Muscle of leg (tissue), 11 donors: ENCODE measurements around the gene ADCYAP1R1. TPM values are rescaled to one million over a fixed set of nuclear protein-coding genes. Genes with fewer than 3 reads are reported as not detected.
A peak's percentile ranks its signal among the peaks of the same experiment; 100 is the strongest.

Experiments
- DNase-seq: peaks from one replicate; pipeline ENCODE4 v3.0.0; 2013
- H3K27ac ChIP-seq: one replicate; pipeline ENCODE4 v1.5.1; 2013; ENCODE audit warnings: mild to moderate bottlenecking, low read length, control low read depth
- H3K27me3 ChIP-seq: one replicate; pipeline ENCODE4 v1.6.1; 2013; ENCODE audit warnings: low read length; ENCODE audit not compliant: control insufficient read depth, insufficient read depth
- H3K36me3 ChIP-seq: one replicate; pipeline ENCODE4 v1.6.1; 2013; ENCODE audit warnings: low read length; ENCODE audit not compliant: control insufficient read depth, insufficient read depth
- H3K4me1 ChIP-seq: one replicate; pipeline ENCODE4 v1.6.1; 2013; ENCODE audit warnings: low read length; ENCODE audit not compliant: control insufficient read depth, insufficient read depth
- H3K4me3 ChIP-seq: one replicate; pipeline ENCODE4 v1.5.1; 2013; ENCODE audit warnings: low read length, control low read depth
- H3K9me3 ChIP-seq: replicated peaks from 2 replicates; pipeline ENCODE4 v1.6.1; 2013; ENCODE audit warnings: low read depth, low read length; ENCODE audit not compliant: control insufficient read depth
- WGBS: methylation state at CpG from one replicate; pipeline ENCODE4 v1.1.5; 2013; ENCODE audit warnings: missing lambda C conversion rate; ENCODE audit not compliant: insufficient coverage; 5-methylcytosine and 5-hydroxymethylcytosine counted together
- polyA plus RNA-seq, 8 donors: library from polyadenylated mRNA; unstranded; fragments of 120-200 nt; gene quantifications; one replicate each; pipeline versions ENCODE4 v1.2.1 to v1.2.3, GENCODE V29; 2013; ENCODE audit warnings: inconsistent platforms in 1 of 8, low replicate concordance in 1 of 8; ENCODE audit not compliant: insufficient read length in 8 of 8, insufficient read depth in 1 of 8
- total RNA-seq: library from RNA; stranded (reverse); fragments of 120-200 nt; gene quantifications from one replicate; pipeline ENCODE4 v1.2.4, GENCODE V29; 2013

The ADCYAP1R1 gene
- total and polyA plus RNA-seq, 9 donors, result 5.5 to 10.8 (median 7.8) TPM

DNA sequence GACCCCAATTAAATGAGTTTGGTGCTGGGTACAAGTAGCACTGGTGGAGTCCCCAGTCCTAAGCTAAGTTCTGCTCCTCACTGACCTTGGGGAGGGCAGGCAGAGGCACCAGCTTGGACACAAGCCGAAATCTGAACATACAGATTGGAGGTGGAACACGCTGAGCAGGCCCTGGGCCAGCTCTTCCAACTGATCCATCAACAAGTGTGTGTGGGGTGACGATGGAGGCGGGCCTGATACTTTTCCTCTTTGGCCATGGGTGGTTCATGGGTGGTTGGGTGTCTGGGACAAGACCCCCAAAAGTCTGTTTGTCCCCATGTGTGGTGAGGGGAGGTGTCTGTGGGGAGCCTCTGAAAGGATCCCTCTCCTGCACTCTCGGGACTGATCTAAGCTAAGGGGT is 1.9 kb downstream of the ADCYAP1R1 start:
- peaks cover 32% of the 10 kb centered on the region for H3K27me3 ChIP-seq

DNA sequence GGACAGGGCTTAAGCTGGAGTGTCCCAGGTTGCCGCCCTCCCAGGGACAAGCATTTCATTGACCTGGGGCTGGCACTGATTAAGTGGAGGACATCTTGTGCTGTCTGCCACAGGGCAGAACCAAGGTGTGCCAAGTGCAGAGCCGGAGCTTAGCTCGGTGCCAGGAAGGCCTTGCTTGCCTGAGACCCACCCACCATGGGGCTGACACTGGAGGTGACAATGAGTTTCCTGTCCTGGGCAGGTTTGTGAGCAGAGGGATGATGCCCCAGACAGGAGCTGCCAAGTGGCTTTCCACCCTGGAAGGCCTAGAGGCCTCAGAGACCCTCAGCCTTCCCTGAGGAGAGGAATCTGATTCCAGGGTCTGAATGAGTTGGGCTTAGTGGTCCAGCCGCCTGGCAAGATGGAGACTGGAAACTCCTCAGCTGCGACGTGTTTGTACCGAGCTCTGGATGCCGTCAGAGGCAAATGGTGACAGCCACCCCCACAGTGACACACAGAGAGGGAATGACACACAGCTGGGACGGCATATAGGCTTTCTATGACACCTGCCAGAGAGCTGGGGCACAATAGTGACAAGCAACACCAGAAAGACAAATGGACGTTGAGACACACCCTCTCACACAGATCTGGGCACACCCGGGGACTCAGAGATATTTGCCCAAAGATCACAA is 2.6 kb downstream of the ADCYAP1R1 start:
- peaks cover 32% of the 10 kb centered on the region for H3K27me3 ChIP-seq
- no peak overlapping the region for H3K4me3 ChIP-seq
- H3K4me1 ChIP-seq, result peaks cover 39% of the 10 kb centered on the region
- 70% methylated on average over 8 of the region's 11 CpGs for WGBS
- H3K36me3 ChIP-seq, result no peaks in the 10 kb centered on the region
- peak; percentile 36 for DNase-seq
- H3K27ac ChIP-seq, result no peak overlapping the region
- no peaks in the 10 kb centered on the region for H3K9me3 ChIP-seq

More for the DNA sequence above, 1.9 kb downstream of the ADCYAP1R1 start:
- peak overlapping the region; percentile 52 for H3K4me3 ChIP-seq
- H3K36me3 ChIP-seq, result no peaks in the 10 kb centered on the region
- peaks cover 39% of the 10 kb centered on the region for H3K4me1 ChIP-seq
- no peak overlapping the region for H3K27ac ChIP-seq
- DNase-seq, result no peak
- no peaks in the 10 kb centered on the region for H3K9me3 ChIP-seq
- 86% methylated on average over 4 of the region's 5 CpGs for WGBS

DNA sequence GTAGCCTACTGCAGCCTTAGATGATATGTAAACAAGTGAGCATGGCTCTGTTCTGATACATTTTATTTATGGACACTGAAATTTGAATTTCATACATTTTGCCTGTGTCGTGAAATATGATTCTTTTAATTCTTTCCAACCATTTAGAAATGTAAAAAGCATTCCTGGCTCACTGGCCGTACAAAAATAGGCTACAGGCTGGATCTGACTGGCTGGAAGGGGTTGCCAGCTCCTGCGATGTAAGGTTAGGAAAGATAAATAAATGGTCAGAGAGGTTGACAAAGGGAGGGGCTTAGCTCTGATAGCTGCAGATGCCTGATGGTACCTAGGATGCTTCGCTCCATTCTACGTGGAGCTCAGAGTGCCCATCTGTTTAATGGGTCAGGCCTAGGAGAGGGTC is 3.4 kb downstream of the ADCYAP1R1 start:
- Histone ChIP-seq H3K36me3 (no peaks in the 10 kb centered on the region), H3K4me3 (no peak overlapping the region), H3K4me1 (peaks cover 39% of the 10 kb centered on the region), H3K27me3 (peaks cover 32% of the 10 kb centered on the region), H3K27ac (no peak overlapping the region), H3K9me3 (no peaks in the 10 kb centered on the region)
- 40% methylated on average over 1 of the region's 5 CpGs for WGBS
- peak; percentile 60 for DNase-seq

DNA sequence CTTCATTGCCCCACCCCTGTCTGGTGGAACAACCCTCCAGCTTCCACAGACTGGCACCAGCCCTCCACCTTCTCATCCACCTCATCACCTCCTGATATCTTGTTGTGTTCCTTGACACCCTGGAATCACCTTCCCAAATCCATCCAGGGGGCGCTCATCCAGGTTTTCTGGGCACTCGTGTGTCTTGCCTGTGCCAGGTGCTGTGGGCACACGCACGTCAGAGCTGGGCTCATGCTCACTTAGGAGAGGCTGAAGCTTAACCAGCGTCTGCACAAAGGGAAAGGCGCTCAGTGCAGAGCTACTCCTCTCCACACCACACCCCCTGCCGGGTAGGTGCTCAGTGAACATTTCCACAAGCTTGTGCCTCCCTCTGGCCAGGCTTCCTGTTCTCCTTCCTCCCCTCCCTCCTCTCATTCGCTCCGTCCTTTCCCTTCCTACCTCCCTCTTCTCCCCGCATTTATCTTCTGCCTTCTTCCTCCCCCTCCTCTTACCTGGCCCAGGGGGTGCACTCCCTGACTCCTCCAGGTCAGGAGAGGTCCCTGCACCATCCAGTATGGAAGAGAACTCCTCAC is 4.8 kb downstream of the ADCYAP1R1 start:
- Histone ChIP-seq H3K4me1 (peaks cover 36% of the 10 kb centered on the region), H3K9me3 (no peaks in the 10 kb centered on the region), H3K27me3 (peaks cover 22% of the 10 kb centered on the region), H3K36me3 (no peaks in the 10 kb centered on the region), H3K27ac (no peak overlapping the region), H3K4me3 (no peak overlapping the region)
- no peak for DNase-seq
- 59% methylated on average over 10 of the region's 10 CpGs for WGBS

DNA sequence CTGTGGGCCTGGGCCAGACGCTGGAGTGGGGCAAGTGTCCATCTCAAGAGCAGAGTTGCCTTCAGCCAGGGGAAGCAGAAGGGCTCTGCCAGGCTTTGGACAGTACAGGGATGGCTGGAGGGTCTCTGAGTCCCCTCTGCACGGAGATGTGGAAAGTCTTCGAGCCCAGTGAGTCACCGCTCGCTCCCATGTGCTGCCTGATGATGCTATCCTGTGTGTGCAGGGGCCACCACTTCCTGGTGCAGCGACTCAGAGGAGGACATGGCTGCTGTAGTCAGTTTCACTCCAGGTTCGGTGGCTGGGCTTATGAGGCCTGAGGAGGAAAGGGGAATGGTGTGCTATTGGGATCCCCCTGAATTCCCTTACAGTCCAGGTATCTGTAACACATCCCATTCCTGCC is 6.0 kb downstream of the ADCYAP1R1 start:
- DNase-seq, result no peak
- WGBS, result 61% methylated on average over 5 of the region's 7 CpGs
- H3K4me1 ChIP-seq, result peaks cover 29% of the 10 kb centered on the region
- no peaks in the 10 kb centered on the region for H3K36me3 ChIP-seq
- no peak overlapping the region for H3K4me3 ChIP-seq
- no peaks in the 10 kb centered on the region for H3K9me3 ChIP-seq
- H3K27ac ChIP-seq, result no peak overlapping the region
- H3K27me3 ChIP-seq, result peaks cover 14% of the 10 kb centered on the region

DNA sequence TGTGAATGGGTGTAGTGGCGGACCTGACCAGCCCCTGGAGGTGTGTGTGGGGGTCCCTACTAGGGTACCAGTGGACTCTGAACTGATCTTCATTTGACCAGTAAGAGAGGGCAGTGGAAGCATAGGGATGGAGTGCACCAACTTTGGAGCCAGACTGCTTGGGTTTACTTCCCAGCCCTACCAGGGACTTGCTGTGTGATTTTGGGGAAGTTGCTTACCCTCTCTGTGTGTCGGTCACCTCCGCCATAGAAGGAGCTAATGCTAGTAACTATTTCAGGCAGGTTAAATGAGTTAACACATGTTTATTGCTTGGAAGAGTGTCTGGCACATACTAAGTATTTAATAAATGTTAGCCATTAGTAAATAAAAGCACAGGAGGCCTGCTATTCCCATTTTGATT is 6.6 kb downstream of the ADCYAP1R1 start:
- H3K4me3 ChIP-seq, result no peak overlapping the region
- H3K9me3 ChIP-seq, result no peaks in the 10 kb centered on the region
- peaks cover 10% of the 10 kb centered on the region for H3K27me3 ChIP-seq
- H3K36me3 ChIP-seq, result no peaks in the 10 kb centered on the region
- no peak for DNase-seq
- 100% methylated on average over 1 of the region's 3 CpGs for WGBS
- H3K4me1 ChIP-seq, result peaks cover 23% of the 10 kb centered on the region
- no peak overlapping the region for H3K27ac ChIP-seq

DNA sequence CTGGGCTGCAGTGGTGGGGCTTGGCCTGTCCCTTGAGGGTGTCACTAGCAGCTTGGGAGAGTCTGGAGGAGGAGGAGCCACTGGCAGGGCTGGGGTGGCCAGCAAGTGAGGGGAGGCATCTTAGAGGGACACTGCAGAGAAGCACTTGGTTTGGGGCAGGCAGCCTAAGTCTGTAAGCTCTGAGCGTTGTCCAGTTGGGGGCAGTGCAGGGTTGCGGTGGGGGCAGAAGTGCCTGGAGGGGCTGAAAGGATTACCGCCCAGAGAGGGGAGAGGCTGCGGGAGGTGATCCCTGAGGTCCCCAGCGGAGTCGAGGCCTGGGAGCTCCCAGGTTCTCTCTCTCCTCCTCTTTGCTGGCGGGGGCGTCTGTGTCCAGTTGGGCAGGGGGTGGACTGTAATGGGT is 7.4 kb downstream of the ADCYAP1R1 start:
- WGBS, result 46% methylated on average over 7 of the region's 8 CpGs
- H3K4me3 ChIP-seq, result no peak overlapping the region
- no peaks in the 10 kb centered on the region for H3K36me3 ChIP-seq
- H3K4me1 ChIP-seq, result peaks cover 15% of the 10 kb centered on the region
- no peak overlapping the region for H3K27ac ChIP-seq
- H3K27me3 ChIP-seq, result peaks cover 5% of the 10 kb centered on the region
- no peaks in the 10 kb centered on the region for H3K9me3 ChIP-seq
- no peak for DNase-seq

DNA sequence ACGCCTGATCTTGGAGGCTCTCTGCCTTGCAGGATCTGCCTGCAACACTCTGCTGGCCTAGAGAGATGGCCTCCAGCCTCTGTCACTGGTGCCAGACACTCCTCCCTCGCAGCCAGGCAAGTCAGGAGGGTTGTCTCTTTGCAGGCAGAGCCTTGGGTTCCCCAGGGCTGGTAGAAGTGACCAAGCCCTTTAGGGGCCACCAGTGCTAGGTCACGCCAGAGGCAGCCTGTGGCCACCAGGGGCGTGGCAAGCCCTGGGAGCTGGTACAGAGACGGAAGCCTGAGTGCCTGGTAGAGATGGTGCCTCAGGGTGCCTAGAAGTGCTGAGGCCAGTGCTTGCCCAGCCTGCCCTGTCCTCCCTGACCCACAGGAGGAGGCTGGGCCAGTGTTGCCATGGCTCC is 9.1 kb downstream of the ADCYAP1R1 start:
- Histone ChIP-seq H3K4me3 (no peak overlapping the region), H3K4me1 (peaks cover 6% of the 10 kb centered on the region), H3K36me3 (no peaks in the 10 kb centered on the region), H3K9me3 (no peaks in the 10 kb centered on the region), H3K27me3 (peaks cover 2% of the 10 kb centered on the region), H3K27ac (no peak overlapping the region)
- no peak for DNase-seq
- 59% methylated on average over 3 of the region's 5 CpGs for WGBS

DNA sequence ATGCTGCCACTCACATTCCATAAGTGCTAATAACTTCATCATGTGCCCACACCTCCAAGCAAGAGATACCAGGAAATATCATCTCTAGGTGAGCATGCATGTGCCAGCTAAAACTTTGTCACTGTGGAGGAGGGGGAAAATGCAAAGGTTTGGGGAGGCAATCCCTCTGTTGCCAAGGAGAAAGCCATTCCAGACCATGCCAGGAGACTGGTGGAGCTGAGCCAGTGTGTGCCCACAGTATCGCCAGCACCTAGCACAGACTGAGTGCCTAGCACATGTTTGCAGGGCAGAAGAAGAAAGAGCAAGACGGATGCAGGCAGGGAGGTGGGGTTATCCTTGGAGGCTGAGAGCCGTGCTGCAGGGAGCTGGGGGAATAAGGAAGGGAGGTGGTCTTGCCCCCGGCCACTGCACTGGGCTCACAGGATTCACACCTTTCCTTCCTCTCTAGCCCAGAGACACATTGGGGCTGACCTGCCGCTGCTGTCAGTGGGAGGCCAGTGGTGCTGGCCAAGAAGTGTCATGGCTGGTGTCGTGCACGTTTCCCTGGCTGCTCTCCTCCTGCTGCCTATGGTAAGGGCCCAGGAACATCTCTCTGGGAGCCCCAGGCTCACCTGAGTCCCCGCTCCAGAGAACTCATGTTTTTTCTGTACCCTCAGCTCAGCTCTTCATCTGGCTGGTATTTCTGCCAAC is 10.8 kb downstream of the ADCYAP1R1 start:
- 64% methylated on average over 6 of the region's 8 CpGs for WGBS
- DNase-seq, result no peak
- Histone ChIP-seq H3K27ac (no peak overlapping the region), H3K4me3 (no peak overlapping the region), H3K4me1 (peaks cover 5% of the 10 kb centered on the region), H3K27me3 (peaks cover 2% of the 10 kb centered on the region), H3K36me3 (no peaks in the 10 kb centered on the region), H3K9me3 (no peaks in the 10 kb centered on the region)

DNA sequence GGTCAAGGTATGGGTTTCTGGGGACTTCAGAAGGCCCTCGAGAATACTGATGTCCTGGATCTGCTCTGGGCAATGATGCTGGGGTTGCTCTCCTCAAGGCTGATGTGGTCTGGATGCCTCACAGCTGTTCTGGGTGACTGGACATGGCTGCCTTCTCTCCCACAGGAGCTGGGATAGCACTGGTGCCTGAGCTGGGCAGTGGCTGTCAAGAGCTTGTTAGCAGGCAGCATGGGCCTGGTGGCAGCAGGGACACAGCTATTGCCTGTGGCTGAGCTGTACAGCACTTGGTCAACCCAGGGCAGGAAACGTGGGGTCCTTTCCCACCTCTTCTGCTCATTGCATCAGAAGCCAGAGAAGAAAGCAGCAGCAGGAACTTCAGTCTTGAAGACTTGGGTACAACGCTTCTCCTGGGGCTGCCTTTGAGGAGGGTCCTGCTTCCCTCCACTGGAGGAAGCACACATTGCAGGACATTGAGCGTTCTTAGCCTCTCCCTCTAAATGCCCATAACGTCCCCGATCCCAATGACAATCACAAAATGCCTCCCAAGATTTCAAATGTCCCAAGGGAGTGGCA is 13.0 kb downstream of the ADCYAP1R1 start:
- no peak for DNase-seq
- peaks cover 2% of the 10 kb centered on the region for H3K27me3 ChIP-seq
- 52% methylated on average over 6 of the region's 6 CpGs for WGBS

More for the DNA sequence above, 13.0 kb downstream of the ADCYAP1R1 start:
- H3K4me3 ChIP-seq, result no peak overlapping the region
- no peaks in the 10 kb centered on the region for H3K36me3 ChIP-seq
- no peaks in the 10 kb centered on the region for H3K9me3 ChIP-seq
- H3K27ac ChIP-seq, result no peak overlapping the region
- H3K4me1 ChIP-seq, result peaks cover 6% of the 10 kb centered on the region
